H1 (cell line): ENCODE results near the gene NUFIP2.

Experiments
- HDAC2 ChIP-seq, 2 experiments: fragments of 300-600 bp in 1 of 2; sonication (generic) in 1 of 2; IDR thresholded peaks; 2 replicates each; pipeline ENCODE4 v1.6.1; 2011 to 2012; ENCODE audit warnings: low read depth in 2 of 2, low read length in 2 of 2, mild to moderate bottlenecking in 2 of 2, moderate library complexity in 2 of 2, borderline replicate concordance in 1 of 2, inconsistent platforms in 1 of 2
- POLR2AphosphoS5 ChIP-seq: IDR thresholded peaks from 2 replicates; pipeline ENCODE4 v1.6.1; 2011; ENCODE audit warnings: low read depth, low read length

- no peak for TF ChIP-seq HDAC2 (IDR thresholded peaks at IDR 0.05; ENCODE audit: borderline replicate concordance in 1 of 2, low read depth in 2 of 2, low read length in 2 of 2)
- no peak for TF ChIP-seq POLR2AphosphoS5
Measured at GRCh38 chr17:29326023-29326813, 32.3 kb upstream of the NUFIP2 start.
